GM04504 (cell line): ENCODE measurements around the gene MARCO.

Source experiments
- DNase-seq: peaks from one replicate; pipeline ENCODE4 v3.0.0-alpha.2; 2012; ENCODE audit warnings: low read depth

MARCO gene

DNA sequence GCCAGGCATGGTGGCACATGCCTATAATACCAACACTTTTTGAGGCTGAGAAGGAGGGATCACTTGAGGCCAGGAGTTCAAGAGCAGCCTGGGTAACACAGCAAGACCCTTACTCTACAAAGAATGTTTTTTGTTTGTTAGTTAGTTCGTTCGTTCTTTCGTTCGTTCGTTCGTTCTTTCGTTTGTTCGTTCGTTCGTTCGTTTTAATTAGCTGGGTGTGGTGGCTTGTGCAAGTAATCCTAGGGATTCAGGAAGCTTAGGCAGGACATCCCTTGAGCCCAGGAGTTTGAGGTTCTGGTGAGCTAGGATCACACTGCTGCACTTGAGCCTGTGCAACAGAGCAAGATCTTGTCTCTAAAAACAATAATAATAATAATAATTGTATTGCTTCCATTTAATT is 98.7 kb downstream of the MARCO start:
- no peak for DNase-seq
